Measurements from ENCODE around the gene SIDT1. TPM values are rescaled to one million over a fixed set of nuclear protein-coding genes. Genes with fewer than 3 reads are reported as not detected.

Gene SIDT1
- total and polyA plus RNA-seq, 4 donors: 0.08 to 2.2 (median 0.82) TPM

GRCh38 chr3:113570158-113570557, 37.8 kb downstream of the SIDT1 start:
- Histone ChIP-seq H3K27me3 (ENCODE audit: control insufficient read depth in 4 of 4, insufficient read depth in 4 of 4, low read length in 3 of 4) (no peaks in the 10 kb centered on the region), H3K36me3 (ENCODE audit: control insufficient read depth in 4 of 4, insufficient read depth in 3 of 4, low read depth in 1 of 4, low read length in 3 of 4) (no peaks in the 10 kb centered on the region), H3K4me3 (ENCODE audit: low read depth in 1 of 3, low read length in 3 of 3) (no peak overlapping the region), H3K4me1 (ENCODE audit: control insufficient read depth in 4 of 4, insufficient read depth in 4 of 4, low read length in 3 of 4) (no peaks in the 10 kb centered on the region), H3K27ac (ENCODE audit: low read depth in 1 of 2, low read length in 2 of 2) (no peak overlapping the region), H3K9me3 (ENCODE audit: control insufficient read depth in 4 of 4, low read length in 3 of 4) (no peaks in the 10 kb centered on the region), H3K9ac (ENCODE audit: low read depth in 1 of 2, low read length in 2 of 2) (no peak overlapping the region)
- WGBS: 95% methylated on average over 3 of the region's 3 CpGs
- no peak for TF ChIP-seq EGR1 (IDR thresholded peaks at IDR 0.05; ENCODE audit: low read depth in 2 of 2)
- no peak for TF ChIP-seq NR2F2 (IDR thresholded peaks at IDR 0.05)
- no peak for TF ChIP-seq HNF4G (IDR thresholded peaks at IDR 0.05)
- TF ChIP-seq TAF1 (conservative IDR thresholded peaks at IDR 0.05): no peak
- TF ChIP-seq HNF4A (conservative IDR thresholded peaks at IDR 0.05): no peak
- no peak for TF ChIP-seq GABPA (IDR thresholded peaks at IDR 0.05 in 1 of 2, conservative IDR thresholded peaks at IDR 0.05 in 1 of 2)
- TF ChIP-seq YY1 (IDR thresholded peaks at IDR 0.05): no peak
- TF ChIP-seq ATF3 (IDR thresholded peaks at IDR 0.05): no peak
- TF ChIP-seq RXRA (IDR thresholded peaks at IDR 0.05): no peak
- no peak for TF ChIP-seq SP1 (IDR thresholded peaks at IDR 0.05)
- no peak for DNase-seq (ENCODE audit: low spot score)

GRCh38 chr3:113571360-113571759, 39.0 kb downstream of the SIDT1 start:
- no peak for DNase-seq (ENCODE audit: low spot score)

More at GRCh38 chr3:113571360-113571759, 39.0 kb downstream of the SIDT1 start:
- no peaks in the 10 kb centered on the region for H3K27me3 ChIP-seq (ENCODE audit: control insufficient read depth in 4 of 4, insufficient read depth in 4 of 4, low read length in 3 of 4)
- no peaks in the 10 kb centered on the region for H3K4me1 ChIP-seq (ENCODE audit: control insufficient read depth in 4 of 4, insufficient read depth in 4 of 4, low read length in 3 of 4)
- TF ChIP-seq FOXA2 (IDR thresholded peaks at IDR 0.05) (no peak), HNF4A (conservative IDR thresholded peaks at IDR 0.05) (no peak), HNF4G (IDR thresholded peaks at IDR 0.05) (no peak), NR2F2 (IDR thresholded peaks at IDR 0.05) (no peak), ZBTB33 (IDR thresholded peaks at IDR 0.05) (no peak), MAX (IDR thresholded peaks at IDR 0.05) (no peak), RXRA (IDR thresholded peaks at IDR 0.05) (no peak), ATF3 (IDR thresholded peaks at IDR 0.05) (no peak), GABPA (IDR thresholded peaks at IDR 0.05 in 1 of 2, conservative IDR thresholded peaks at IDR 0.05 in 1 of 2) (no peak), CTCF (IDR thresholded peaks at IDR 0.05; ENCODE audit: low read depth, low read length, missing input control) (no peak), JUND (IDR thresholded peaks at IDR 0.05) (no peak), RAD21 (IDR thresholded peaks at IDR 0.05) (no peak), TAF1 (conservative IDR thresholded peaks at IDR 0.05) (no peak), REST (IDR thresholded peaks at IDR 0.05) (no peak)
- no peak overlapping the region for H3K4me3 ChIP-seq (ENCODE audit: low read depth in 1 of 3, low read length in 3 of 3)
- H3K27ac ChIP-seq (ENCODE audit: low read depth in 1 of 2, low read length in 2 of 2): no peak overlapping the region
- 68% methylated on average over 2 of the region's 2 CpGs for WGBS
- H3K36me3 ChIP-seq (ENCODE audit: control insufficient read depth in 4 of 4, insufficient read depth in 3 of 4, low read depth in 1 of 4, low read length in 3 of 4): no peaks in the 10 kb centered on the region
- no peak overlapping the region for H3K9ac ChIP-seq (ENCODE audit: low read depth in 1 of 2, low read length in 2 of 2)
- H3K9me3 ChIP-seq (ENCODE audit: control insufficient read depth in 4 of 4, low read length in 3 of 4): no peaks in the 10 kb centered on the region

All from liver (tissue), 9 donors.